Lower leg skin (tissue), 3 donors: ENCODE measurements around the gene C14orf93.

Experiments
- POLR2A ChIP-seq, 2 donors: fragments of 450-650 bp; IDR thresholded peaks; one replicate each; pipeline ENCODE4 v1.6.1; 2016 to 2017; ENCODE audit warnings: antibody characterized with exemption in 2 of 2, mild to moderate bottlenecking in 1 of 2, moderate library complexity in 1 of 2
- TF ChIP-seq, protein P1 (sequence below), 3 donors: fragments of 450-650 bp; IDR thresholded peaks; one replicate each; pipeline ENCODE4 v1.5.1; 2016; ENCODE audit warnings: antibody characterized with exemption in 3 of 3, mild to moderate bottlenecking in 3 of 3, moderate library complexity in 2 of 3

DNA sequence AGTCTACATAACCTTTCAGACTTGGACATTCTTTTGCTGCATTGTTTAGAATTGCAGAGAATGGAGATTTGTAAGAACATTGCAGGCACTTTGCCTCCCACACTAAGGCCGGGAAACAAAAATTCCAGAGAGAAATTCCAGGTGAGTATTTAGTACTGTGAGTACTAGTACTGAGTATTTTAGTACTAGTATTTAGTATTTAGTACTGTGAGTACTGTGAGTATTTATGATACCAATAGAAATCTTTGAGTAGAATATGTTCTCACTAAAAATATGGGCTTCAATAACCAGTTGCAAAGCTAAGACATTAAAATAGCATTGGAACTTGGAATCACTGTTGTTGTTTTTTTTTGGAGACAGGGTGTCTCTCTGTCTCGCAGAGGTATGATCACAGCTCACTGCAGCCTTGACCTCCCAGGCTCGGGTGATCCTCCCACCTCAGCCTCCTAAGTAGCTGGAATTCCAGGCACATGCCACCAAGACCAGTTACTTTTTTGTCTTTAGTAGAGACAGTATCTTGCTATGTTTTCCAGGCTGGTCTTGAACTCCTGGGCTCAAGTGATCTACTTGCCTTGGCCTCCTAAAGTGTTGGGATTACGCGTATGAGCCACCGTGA lies 47.8 kb downstream of the C14orf93 start:
- TF ChIP-seq, protein P1, sequence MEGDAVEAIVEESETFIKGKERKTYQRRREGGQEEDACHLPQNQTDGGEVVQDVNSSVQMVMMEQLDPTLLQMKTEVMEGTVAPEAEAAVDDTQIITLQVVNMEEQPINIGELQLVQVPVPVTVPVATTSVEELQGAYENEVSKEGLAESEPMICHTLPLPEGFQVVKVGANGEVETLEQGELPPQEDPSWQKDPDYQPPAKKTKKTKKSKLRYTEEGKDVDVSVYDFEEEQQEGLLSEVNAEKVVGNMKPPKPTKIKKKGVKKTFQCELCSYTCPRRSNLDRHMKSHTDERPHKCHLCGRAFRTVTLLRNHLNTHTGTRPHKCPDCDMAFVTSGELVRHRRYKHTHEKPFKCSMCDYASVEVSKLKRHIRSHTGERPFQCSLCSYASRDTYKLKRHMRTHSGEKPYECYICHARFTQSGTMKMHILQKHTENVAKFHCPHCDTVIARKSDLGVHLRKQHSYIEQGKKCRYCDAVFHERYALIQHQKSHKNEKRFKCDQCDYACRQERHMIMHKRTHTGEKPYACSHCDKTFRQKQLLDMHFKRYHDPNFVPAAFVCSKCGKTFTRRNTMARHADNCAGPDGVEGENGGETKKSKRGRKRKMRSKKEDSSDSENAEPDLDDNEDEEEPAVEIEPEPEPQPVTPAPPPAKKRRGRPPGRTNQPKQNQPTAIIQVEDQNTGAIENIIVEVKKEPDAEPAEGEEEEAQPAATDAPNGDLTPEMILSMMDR (IDR thresholded peaks at IDR 0.05) = no peak
- TF ChIP-seq POLR2A (IDR thresholded peaks at IDR 0.05) = no peak
